Ishikawa (cell line): ENCODE results near the gene EIF2A.

ENCODE experiments used
- EP300 ChIP-seq: IDR thresholded peaks from 2 replicates; pipeline ENCODE4 v1.6.1; 2012; ENCODE audit warnings: borderline replicate concordance
- RAD21 ChIP-seq: IDR thresholded peaks from 2 replicates; pipeline ENCODE4 v1.6.1; 2012; ENCODE audit warnings: low read depth
- TAF1 ChIP-seq: IDR thresholded peaks from 2 replicates; pipeline ENCODE4 v1.6.1; 2012; ENCODE audit warnings: low read depth, mild to moderate bottlenecking
- TCF12 ChIP-seq: IDR thresholded peaks from 2 replicates; pipeline ENCODE4 v1.6.1; 2012; ENCODE audit warnings: low read depth
- YY1 ChIP-seq: IDR thresholded peaks from 2 replicates; pipeline ENCODE4 v1.6.1; 2012; ENCODE audit warnings: low read depth
- TF ChIP-seq, protein P1 (sequence below): IDR thresholded peaks from 2 replicates; pipeline ENCODE4 v1.6.1; 2012
- TF ChIP-seq, protein P2 (sequence below): IDR thresholded peaks from 2 replicates; pipeline ENCODE4 v1.6.1; 2012; ENCODE audit warnings: low read depth, mild to moderate bottlenecking

DNA sequence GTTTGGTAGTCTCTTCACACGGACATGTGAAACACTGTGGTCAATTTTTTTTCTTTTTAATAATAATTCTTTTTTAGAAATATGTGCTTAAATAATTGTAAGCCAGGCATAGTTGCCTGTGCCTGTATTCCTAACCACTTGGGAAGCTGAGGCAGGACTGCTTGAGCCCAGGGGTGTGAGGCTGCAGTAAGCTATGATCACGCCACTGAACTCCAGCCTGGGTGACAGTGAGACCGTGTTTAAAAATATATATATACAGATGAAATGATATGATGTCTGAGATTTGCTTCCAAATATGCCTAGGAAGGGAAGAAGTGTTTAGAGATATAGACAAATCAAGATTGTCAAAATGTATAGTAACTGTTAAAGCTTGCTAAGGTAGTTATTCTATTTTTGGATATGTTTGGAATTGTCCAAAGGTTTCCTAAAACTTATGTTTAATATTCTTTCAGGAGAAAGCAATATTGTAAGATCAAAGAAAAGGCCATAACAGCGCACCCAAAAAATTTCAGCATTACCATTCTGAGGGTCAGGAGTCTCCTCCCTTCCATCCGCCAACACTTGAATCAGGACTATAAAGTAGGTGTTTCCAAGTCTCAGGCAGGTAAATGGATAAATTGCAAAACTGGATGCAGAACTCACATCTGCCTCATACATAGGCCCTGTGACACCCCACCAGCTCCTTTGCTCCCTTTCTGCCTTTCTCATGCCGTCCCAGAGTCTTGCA is 56.0 kb downstream of the EIF2A start:
- no peak for TF ChIP-seq TCF12
- TF ChIP-seq, protein P1, sequence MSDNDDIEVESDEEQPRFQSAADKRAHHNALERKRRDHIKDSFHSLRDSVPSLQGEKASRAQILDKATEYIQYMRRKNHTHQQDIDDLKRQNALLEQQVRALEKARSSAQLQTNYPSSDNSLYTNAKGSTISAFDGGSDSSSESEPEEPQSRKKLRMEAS: no peak
- no peak for TF ChIP-seq EP300
- TF ChIP-seq YY1: no peak
- no peak for TF ChIP-seq TAF1
- TF ChIP-seq, protein P2, sequence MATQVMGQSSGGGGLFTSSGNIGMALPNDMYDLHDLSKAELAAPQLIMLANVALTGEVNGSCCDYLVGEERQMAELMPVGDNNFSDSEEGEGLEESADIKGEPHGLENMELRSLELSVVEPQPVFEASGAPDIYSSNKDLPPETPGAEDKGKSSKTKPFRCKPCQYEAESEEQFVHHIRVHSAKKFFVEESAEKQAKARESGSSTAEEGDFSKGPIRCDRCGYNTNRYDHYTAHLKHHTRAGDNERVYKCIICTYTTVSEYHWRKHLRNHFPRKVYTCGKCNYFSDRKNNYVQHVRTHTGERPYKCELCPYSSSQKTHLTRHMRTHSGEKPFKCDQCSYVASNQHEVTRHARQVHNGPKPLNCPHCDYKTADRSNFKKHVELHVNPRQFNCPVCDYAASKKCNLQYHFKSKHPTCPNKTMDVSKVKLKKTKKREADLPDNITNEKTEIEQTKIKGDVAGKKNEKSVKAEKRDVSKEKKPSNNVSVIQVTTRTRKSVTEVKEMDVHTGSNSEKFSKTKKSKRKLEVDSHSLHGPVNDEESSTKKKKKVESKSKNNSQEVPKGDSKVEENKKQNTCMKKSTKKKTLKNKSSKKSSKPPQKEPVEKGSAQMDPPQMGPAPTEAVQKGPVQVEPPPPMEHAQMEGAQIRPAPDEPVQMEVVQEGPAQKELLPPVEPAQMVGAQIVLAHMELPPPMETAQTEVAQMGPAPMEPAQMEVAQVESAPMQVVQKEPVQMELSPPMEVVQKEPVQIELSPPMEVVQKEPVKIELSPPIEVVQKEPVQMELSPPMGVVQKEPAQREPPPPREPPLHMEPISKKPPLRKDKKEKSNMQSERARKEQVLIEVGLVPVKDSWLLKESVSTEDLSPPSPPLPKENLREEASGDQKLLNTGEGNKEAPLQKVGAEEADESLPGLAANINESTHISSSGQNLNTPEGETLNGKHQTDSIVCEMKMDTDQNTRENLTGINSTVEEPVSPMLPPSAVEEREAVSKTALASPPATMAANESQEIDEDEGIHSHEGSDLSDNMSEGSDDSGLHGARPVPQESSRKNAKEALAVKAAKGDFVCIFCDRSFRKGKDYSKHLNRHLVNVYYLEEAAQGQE: no peak
- TF ChIP-seq RAD21: no peak
